ENCODE measurements around the gene CAPN1.
A peak's percentile ranks its signal among the peaks of the same experiment; 100 is the strongest.
"Not testable (repeated sequence)": the region's sequence is repeated elsewhere in the genome, so short reads cannot be mapped to it uniquely, and the experiment has no call there.

The CAPN1 gene

GRCh38 chr11:65157336-65157735, 24.4 kb upstream of the CAPN1 start:
- FAIRE-seq (no peak), DNase-seq (ENCODE audit: insufficient read length, low spot score) (no peak)

GRCh38 chr11:65159012-65159411, 22.7 kb upstream of the CAPN1 start:
- peak; percentile 28 for DNase-seq (ENCODE audit: insufficient read length, low spot score)
- peak; percentile 86 for FAIRE-seq

GRCh38 chr11:65160643-65161042, 21.1 kb upstream of the CAPN1 start:
- FAIRE-seq (no peak), DNase-seq (ENCODE audit: insufficient read length, low spot score) (no peak)

GRCh38 chr11:65163684-65164083, 18.0 kb upstream of the CAPN1 start:
- DNase-seq (ENCODE audit: insufficient read length, low spot score) (no peak), FAIRE-seq (no peak)

- FAIRE-seq = no peak
These were observed 16.1 kb upstream of the CAPN1 start for GRCh38 chr11:65165410-65166317.

GRCh38 chr11:65166893-65167292, 14.8 kb upstream of the CAPN1 start:
- DNase-seq (ENCODE audit: insufficient read length, low spot score) (no peak), FAIRE-seq (no peak)

More at GRCh38 chr11:65165410-65166317, 16.1 kb upstream of the CAPN1 start:
- no peak for DNase-seq (ENCODE audit: insufficient read length, low spot score)

- DNase-seq (ENCODE audit: insufficient read length, low spot score) = no peak
These were observed 14.1 kb upstream of the CAPN1 start for GRCh38 chr11:65167656-65168055.

GRCh38 chr11:65169164-65169641, 12.5 kb upstream of the CAPN1 start:
- peak; percentile 4 for FAIRE-seq
- no peak for DNase-seq (ENCODE audit: insufficient read length, low spot score)

More at GRCh38 chr11:65167656-65168055, 14.1 kb upstream of the CAPN1 start:
- no peak for FAIRE-seq

- DNase-seq (ENCODE audit: insufficient read length, low spot score) (no peak), FAIRE-seq (no peak)
These were observed 11.6 kb upstream of the CAPN1 start, which contains the start of gene SPDYC for GRCh38 chr11:65170058-65170534. SPDYC (plus strand) TSS chr11:65170233; CDS start chr11:65171358, 1,125 bp downstream.

- FAIRE-seq = no peak
- DNase-seq (ENCODE audit: insufficient read length, low spot score) = no peak
These were observed 9.1 kb upstream of the CAPN1 start for GRCh38 chr11:65172600-65172999.

GRCh38 chr11:65174571-65175010, 7.1 kb upstream of the CAPN1 start:
- not testable (repeated sequence) for FAIRE-seq; DNase-seq (ENCODE audit: insufficient read length, low spot score)

GRCh38 chr11:65180877-65181568, 705 bp upstream of the CAPN1 start:
- peak; percentile 68 for DNase-seq (ENCODE audit: insufficient read length, low spot score)
- peak; percentile 75 for FAIRE-seq

- FAIRE-seq (no peak), DNase-seq (ENCODE audit: insufficient read length, low spot score) (no peak)
These were observed 786 bp downstream of the CAPN1 start for GRCh38 chr11:65182258-65183170.

GRCh38 chr11:65183201-65183891, 1.6 kb downstream of the CAPN1 start:
- no peak for DNase-seq (ENCODE audit: insufficient read length, low spot score)
- FAIRE-seq = no peak

- FAIRE-seq = no peak
- no peak for DNase-seq (ENCODE audit: insufficient read length, low spot score)
These were observed 2.4 kb downstream of the CAPN1 start for GRCh38 chr11:65184146-65184545.

- DNase-seq (ENCODE audit: insufficient read length, low spot score) (no peak), FAIRE-seq (no peak)
These were observed 3.4 kb downstream of the CAPN1 start for GRCh38 chr11:65185171-65185570.

GRCh38 chr11:65185869-65186341, 4.2 kb downstream of the CAPN1 start:
- DNase-seq (ENCODE audit: insufficient read length, low spot score) = no peak

GRCh38 chr11:65186701-65187100, 5.0 kb downstream of the CAPN1 start:
- FAIRE-seq (no peak), DNase-seq (ENCODE audit: insufficient read length, low spot score) (no peak)

More at GRCh38 chr11:65185869-65186341, 4.2 kb downstream of the CAPN1 start:
- FAIRE-seq = no peak

- DNase-seq (ENCODE audit: insufficient read length, low spot score) (no peak), FAIRE-seq (no peak)
These were observed 5.5 kb downstream of the CAPN1 start for GRCh38 chr11:65187146-65187675.

All from GM19239 (cell line).